Measurements from ENCODE around the gene GALNT10. TPM values are rescaled to one million over a fixed set of nuclear protein-coding genes. Genes with fewer than 3 reads are reported as not detected.

Gene GALNT10
- total and polyA plus RNA-seq, 3 donors from 2014 or later: 15.7 to 19.3 (median 17.2) TPM

DNA sequence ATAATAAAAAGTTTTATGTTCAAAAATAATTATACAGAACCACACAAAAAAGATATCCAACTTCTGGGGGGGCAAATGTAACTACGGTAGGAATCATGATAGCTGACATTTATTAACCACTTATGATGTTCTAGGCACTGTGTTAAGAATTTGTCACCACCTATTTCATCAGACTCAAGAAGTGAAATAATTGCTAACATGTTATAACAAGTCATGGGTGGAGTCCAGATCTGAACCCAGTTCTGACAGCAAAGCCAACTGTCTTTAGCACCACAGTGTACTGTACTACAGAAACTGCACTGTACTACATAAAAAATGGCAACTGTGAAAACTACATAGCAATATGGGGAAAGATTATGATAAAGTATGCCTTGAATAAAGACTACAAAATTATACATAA, 252.3 kb downstream of the GALNT10 start:
- 93 to 96% methylated on average over 1 of the region's 1 CpG for WGBS, 2 donors
- Histone ChIP-seq H3K9me3 (no peaks in the 10 kb centered on the region), H3K4me1 (peaks cover 15% of the 10 kb centered on the region), H3K4me3 (no peak overlapping the region), H3K27ac (no peak overlapping the region), H3K27me3 (no peaks in the 10 kb centered on the region), H3K36me3 (ENCODE audit: low read depth, missing control alignments) (no peaks in the 10 kb centered on the region)
- DNase-seq: no peak
- intact Hi-C loops (cut with DNase I; ENCODE audit: low total_unique reads): no loop called here
- no peak for TF ChIP-seq POLR2A (IDR thresholded peaks at IDR 0.05)
- TF ChIP-seq, protein P1, sequence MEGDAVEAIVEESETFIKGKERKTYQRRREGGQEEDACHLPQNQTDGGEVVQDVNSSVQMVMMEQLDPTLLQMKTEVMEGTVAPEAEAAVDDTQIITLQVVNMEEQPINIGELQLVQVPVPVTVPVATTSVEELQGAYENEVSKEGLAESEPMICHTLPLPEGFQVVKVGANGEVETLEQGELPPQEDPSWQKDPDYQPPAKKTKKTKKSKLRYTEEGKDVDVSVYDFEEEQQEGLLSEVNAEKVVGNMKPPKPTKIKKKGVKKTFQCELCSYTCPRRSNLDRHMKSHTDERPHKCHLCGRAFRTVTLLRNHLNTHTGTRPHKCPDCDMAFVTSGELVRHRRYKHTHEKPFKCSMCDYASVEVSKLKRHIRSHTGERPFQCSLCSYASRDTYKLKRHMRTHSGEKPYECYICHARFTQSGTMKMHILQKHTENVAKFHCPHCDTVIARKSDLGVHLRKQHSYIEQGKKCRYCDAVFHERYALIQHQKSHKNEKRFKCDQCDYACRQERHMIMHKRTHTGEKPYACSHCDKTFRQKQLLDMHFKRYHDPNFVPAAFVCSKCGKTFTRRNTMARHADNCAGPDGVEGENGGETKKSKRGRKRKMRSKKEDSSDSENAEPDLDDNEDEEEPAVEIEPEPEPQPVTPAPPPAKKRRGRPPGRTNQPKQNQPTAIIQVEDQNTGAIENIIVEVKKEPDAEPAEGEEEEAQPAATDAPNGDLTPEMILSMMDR (IDR thresholded peaks at IDR 0.05): no peak

- H3K36me3 ChIP-seq (ENCODE audit: low read depth, missing control alignments): no peaks in the 10 kb centered on the region
- no peaks in the 10 kb centered on the region for H3K9me3 ChIP-seq
- WGBS, 2 donors: 3% methylated on average over 26 to 30 of the region's 30 CpGs
- peak overlapping the region; percentile 77 to 88 for H3K4me3 ChIP-seq
- TF ChIP-seq, protein P1 (IDR thresholded peaks at IDR 0.05): no peak
- no peak for TF ChIP-seq POLR2A (IDR thresholded peaks at IDR 0.05)
- H3K4me1 ChIP-seq: peaks cover 15% of the 10 kb centered on the region
- intact Hi-C loops (cut with DNase I; ENCODE audit: low total_unique reads): no loop called here
- H3K27ac ChIP-seq: peak overlapping the region; percentile 73 to 76
- no peak for DNase-seq
- H3K27me3 ChIP-seq: no peaks in the 10 kb centered on the region
Measured at GRCh38 chr5:154444556-154445421, 254.3 kb downstream of the GALNT10 start.

GRCh38 chr5:154445422-154446194, 255.1 kb downstream of the GALNT10 start, which contains the start of gene SAP30L:
TSS of gene SAP30L (plus strand) at chr5:154445997. CDS start at chr5:154446605, 608 bp downstream.
- 1% methylated on average over 26 to 68 of the region's 70 CpGs for WGBS, 2 donors
- peak; percentile 97 for DNase-seq
- H3K4me3 ChIP-seq: peak within 1 kb of the TSS; percentile 77 to 88
- no peaks in the 10 kb centered on the region for H3K9me3 ChIP-seq
- peak within 1 kb of the TSS; percentile 73 to 87 for H3K27ac ChIP-seq
- intact Hi-C loops (cut with DNase I; ENCODE audit: low total_unique reads): no loop called here
- peaks cover 15% of the 10 kb centered on the region for H3K4me1 ChIP-seq
- peak; percentile 72 for TF ChIP-seq POLR2A (IDR thresholded peaks at IDR 0.05)
- TF ChIP-seq, protein P1 (IDR thresholded peaks at IDR 0.05): no peak
- H3K36me3 ChIP-seq (ENCODE audit: low read depth, missing control alignments): no peaks in the 10 kb centered on the region
- H3K27me3 ChIP-seq: no peaks in the 10 kb centered on the region

DNA sequence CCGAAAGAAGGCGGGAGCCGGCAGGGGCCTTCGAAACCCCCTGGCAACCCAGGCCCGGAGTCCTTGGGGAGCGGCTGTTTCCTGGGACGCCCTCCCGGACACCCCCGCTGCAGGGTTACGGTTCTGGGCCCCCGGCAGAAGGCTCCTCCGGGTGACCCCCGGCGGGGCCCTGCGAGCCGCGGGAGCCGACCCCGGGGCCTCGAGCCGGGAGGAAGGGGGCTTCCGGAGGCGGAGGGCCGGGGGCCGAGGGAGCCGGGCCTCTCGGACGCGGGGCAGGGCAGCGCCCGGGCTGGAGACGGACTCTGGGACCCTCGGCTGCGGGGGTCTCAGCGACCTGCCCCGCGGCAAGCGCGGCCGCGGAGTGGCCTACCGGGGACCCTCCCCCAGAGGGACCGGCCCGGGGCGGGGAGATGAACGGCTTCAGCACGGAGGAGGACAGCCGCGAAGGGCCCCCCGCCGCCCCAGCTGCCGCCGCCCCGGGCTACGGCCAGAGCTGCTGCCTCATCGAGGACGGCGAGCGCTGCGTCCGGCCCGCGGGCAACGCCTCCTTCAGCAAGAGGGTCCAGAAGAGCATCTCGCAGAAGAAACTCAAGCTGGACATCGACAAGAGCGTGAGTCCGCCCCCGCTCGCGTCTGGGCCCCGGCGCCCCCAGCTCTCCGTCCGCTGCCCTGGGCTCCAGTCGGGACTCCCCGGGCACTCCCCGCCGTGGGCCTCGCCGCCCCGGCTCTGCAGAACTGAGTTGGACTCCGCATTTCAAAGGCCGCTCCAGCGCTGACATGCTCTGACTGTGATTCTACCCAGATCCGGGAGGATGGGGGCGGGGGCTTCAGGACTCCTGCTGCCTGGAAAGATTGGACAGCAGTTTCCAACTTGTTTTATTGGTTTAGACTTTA, 255.9 kb downstream of the GALNT10 start:
- Histone ChIP-seq H3K36me3 (ENCODE audit: low read depth, missing control alignments) (no peaks in the 10 kb centered on the region), H3K27me3 (no peaks in the 10 kb centered on the region), H3K4me1 (peaks cover 15% of the 10 kb centered on the region), H3K27ac (peak overlapping the region; percentile 51 to 87), H3K9me3 (no peaks in the 10 kb centered on the region), H3K4me3 (peak overlapping the region; percentile 77 to 88)
- WGBS, 2 donors: 1% methylated on average over 75 of the region's 87 CpGs; no CpG with 5 or more reads in 1 of the 2 donors
- intact Hi-C loops (cut with DNase I; ENCODE audit: low total_unique reads): no loop called here
- TF ChIP-seq POLR2A (IDR thresholded peaks at IDR 0.05): no peak
- TF ChIP-seq, protein P1 (IDR thresholded peaks at IDR 0.05): no peak
- DNase-seq: peak; percentile 81
